HG03520 (cell line): Measurements from ENCODE around the gene TMEM62.
"Not testable (repeated sequence)": the region's sequence is repeated elsewhere in the genome, so short reads cannot be mapped to it uniquely, and the experiment has no call there.

Source experiments
- ATAC-seq: cut with Tn5 transposase; IDR thresholded peaks from one replicate; pipeline ENCODE4 v1.9.1; 2021; ENCODE audit warnings: mild to moderate bottlenecking, moderate library complexity; ENCODE audit not compliant: unreplicated experiment

The TMEM62 gene

GRCh38 chr15:43208052-43209002 lies 74.9 kb downstream of the TMEM62 start:
- ATAC-seq: no peak

GRCh38 chr15:43209059-43209824 lies 75.9 kb downstream of the TMEM62 start:
- ATAC-seq: no peak

- no peak for ATAC-seq
Observed at GRCh38 chr15:43210172-43210745, 76.9 kb downstream of the TMEM62 start.

GRCh38 chr15:43210807-43211206 lies 77.4 kb downstream of the TMEM62 start:
- ATAC-seq: no peak

GRCh38 chr15:43211224-43211735 lies 77.9 kb downstream of the TMEM62 start:
- ATAC-seq: no peak

GRCh38 chr15:43212299-43212698 lies 78.9 kb downstream of the TMEM62 start:
- ATAC-seq: no peak

- no peak for ATAC-seq
Observed at GRCh38 chr15:43212951-43213350, 79.6 kb downstream of the TMEM62 start.

GRCh38 chr15:43213466-43213865 lies 80.1 kb downstream of the TMEM62 start:
- ATAC-seq: no peak

GRCh38 chr15:43214169-43214568 lies 80.8 kb downstream of the TMEM62 start:
- ATAC-seq: no peak

GRCh38 chr15:43214592-43215295 lies 81.4 kb downstream of the TMEM62 start:
- no peak for ATAC-seq

GRCh38 chr15:43215961-43216360 lies 82.6 kb downstream of the TMEM62 start:
- no peak for ATAC-seq

- no peak for ATAC-seq
Observed at GRCh38 chr15:43218908-43219706, 85.7 kb downstream of the TMEM62 start.

- no peak for ATAC-seq
Observed at GRCh38 chr15:43219929-43220928, 86.8 kb downstream of the TMEM62 start.

GRCh38 chr15:43220991-43221403 lies 87.6 kb downstream of the TMEM62 start, which contains the start of gene EPB42:
Gene EPB42 (minus strand): TSS chr15:43221018. CDS start chr15:43220825, 193 bp downstream.
- no peak for ATAC-seq

GRCh38 chr15:43221422-43221821 lies 88.0 kb downstream of the TMEM62 start:
- ATAC-seq: no peak

- no peak for ATAC-seq
Observed at GRCh38 chr15:43225201-43225949, 92.0 kb downstream of the TMEM62 start.

- ATAC-seq: not testable (repeated sequence)
Observed at GRCh38 chr15:43225950-43226255, 92.5 kb downstream of the TMEM62 start.
